Mononuclear cell (primary cell): ENCODE measurements around the gene ABI3. TPM values are rescaled to one million over a fixed set of nuclear protein-coding genes. Genes with fewer than 3 reads are reported as not detected.

Experiments used
- total RNA-seq: library from RNA; depleted of rRNA; stranded (reverse); fragments of >200 nt; gene quantifications from one replicate; pipeline ENCODE4 v1.2.3, GENCODE V29; 2012

ABI3 gene
- total RNA-seq, 1 donor = 6.3 TPM

Other genes with a start within 250 kb of the ABI3 start
- not detected for gene GIP, start 242.1 kb upstream of the ABI3 start, total RNA-seq
- gene IGF2BP1, start 213.3 kb upstream of the ABI3 start, total RNA-seq = under 0.01 TPM
- gene B4GALNT2, start 77.9 kb upstream of the ABI3 start, total RNA-seq = under 0.01 TPM
- 3.3 TPM for gene GNGT2, start 133 bp upstream of the ABI3 start, total RNA-seq
- 0.21 TPM for gene PHOSPHO1, start 20.1 kb downstream of the ABI3 start, total RNA-seq
- 48.9 TPM for gene ZNF652, start 151.5 kb downstream of the ABI3 start, total RNA-seq
- 28.7 TPM for gene PHB1, start 204.2 kb downstream of the ABI3 start, total RNA-seq